Skeletal muscle satellite cell (primary cell): ENCODE data around the gene EHBP1.

Source experiments
- H3K27me3 ChIP-seq: 2 replicates; pipeline ENCODE4 v1.7.0; 2013; ENCODE audit warnings: low read length; ENCODE audit not compliant: control insufficient read depth, insufficient read depth
- H3K36me3 ChIP-seq: 2 replicates; pipeline ENCODE4 v1.7.0; 2013; ENCODE audit warnings: mild to moderate bottlenecking, control low read depth, low read length; ENCODE audit not compliant: insufficient read depth
- H3K4me1 ChIP-seq: 2 replicates; pipeline ENCODE4 v1.7.0; 2013; ENCODE audit warnings: low read length; ENCODE audit not compliant: control insufficient read depth, insufficient read depth
- H3K4me2 ChIP-seq: 2 replicates; pipeline ENCODE4 v1.7.0; 2013; ENCODE audit warnings: mild to moderate bottlenecking, low read length
- H3K4me3 ChIP-seq: 2 replicates; pipeline ENCODE4 v1.7.0; 2013; ENCODE audit warnings: low read length
- H3K9ac ChIP-seq: 2 replicates; pipeline ENCODE4 v1.7.0; 2013; ENCODE audit warnings: mild to moderate bottlenecking, low read depth, low read length, moderate library complexity
- H3K9me3 ChIP-seq: replicated peaks from 2 replicates; pipeline ENCODE4 v1.7.0; 2013; ENCODE audit warnings: mild to moderate bottlenecking, control low read depth, low read length

EHBP1 gene

GRCh38 chr2:62806231-62806630, 100.7 kb downstream of the EHBP1 start:
- H3K36me3 ChIP-seq: peaks cover 5% of the 10 kb centered on the region
- H3K27me3 ChIP-seq: no peaks in the 10 kb centered on the region
- no peak overlapping the region for H3K4me2 ChIP-seq
- H3K9me3 ChIP-seq: no peaks in the 10 kb centered on the region
- no peak overlapping the region for H3K9ac ChIP-seq
- no peak overlapping the region for H3K4me3 ChIP-seq
- H3K4me1 ChIP-seq: peaks cover 9% of the 10 kb centered on the region

- Histone ChIP-seq H3K36me3 (peaks cover 5% of the 10 kb centered on the region), H3K9me3 (no peaks in the 10 kb centered on the region), H3K4me1 (peaks cover 12% of the 10 kb centered on the region), H3K9ac (no peak overlapping the region), H3K27me3 (no peaks in the 10 kb centered on the region), H3K4me3 (no peak overlapping the region), H3K4me2 (no peak overlapping the region)
Observed at GRCh38 chr2:62808554-62808953, 103.0 kb downstream of the EHBP1 start.

GRCh38 chr2:62811086-62811485, 105.6 kb downstream of the EHBP1 start:
- H3K36me3 ChIP-seq: peaks cover 2% of the 10 kb centered on the region
- no peaks in the 10 kb centered on the region for H3K27me3 ChIP-seq
- no peak overlapping the region for H3K9ac ChIP-seq
- peaks cover 22% of the 10 kb centered on the region for H3K4me1 ChIP-seq
- no peak overlapping the region for H3K4me3 ChIP-seq
- H3K9me3 ChIP-seq: no peaks in the 10 kb centered on the region
- H3K4me2 ChIP-seq: no peak overlapping the region

GRCh38 chr2:62811972-62812371, 106.5 kb downstream of the EHBP1 start:
- peaks cover 22% of the 10 kb centered on the region for H3K4me1 ChIP-seq
- no peaks in the 10 kb centered on the region for H3K9me3 ChIP-seq
- H3K36me3 ChIP-seq: no peaks in the 10 kb centered on the region
- no peaks in the 10 kb centered on the region for H3K27me3 ChIP-seq
- no peak overlapping the region for H3K4me2 ChIP-seq
- H3K4me3 ChIP-seq: no peak overlapping the region
- H3K9ac ChIP-seq: no peak overlapping the region

GRCh38 chr2:62812921-62813825, 107.7 kb downstream of the EHBP1 start:
- no peak overlapping the region for H3K4me2 ChIP-seq
- no peaks in the 10 kb centered on the region for H3K9me3 ChIP-seq
- no peak overlapping the region for H3K9ac ChIP-seq
- H3K4me3 ChIP-seq: no peak overlapping the region
- H3K4me1 ChIP-seq: peaks cover 23% of the 10 kb centered on the region
- no peaks in the 10 kb centered on the region for H3K27me3 ChIP-seq
- no peaks in the 10 kb centered on the region for H3K36me3 ChIP-seq

- Histone ChIP-seq H3K4me2 (no peak overlapping the region), H3K27me3 (no peaks in the 10 kb centered on the region), H3K4me3 (no peak overlapping the region), H3K9me3 (no peaks in the 10 kb centered on the region), H3K9ac (no peak overlapping the region), H3K4me1 (peaks cover 25% of the 10 kb centered on the region), H3K36me3 (no peaks in the 10 kb centered on the region)
Observed at GRCh38 chr2:62814123-62814522, 108.6 kb downstream of the EHBP1 start.

- Histone ChIP-seq H3K4me2 (no peak overlapping the region), H3K4me3 (no peak overlapping the region), H3K36me3 (no peaks in the 10 kb centered on the region), H3K4me1 (peaks cover 16% of the 10 kb centered on the region), H3K9ac (no peak overlapping the region), H3K27me3 (no peaks in the 10 kb centered on the region), H3K9me3 (no peaks in the 10 kb centered on the region)
Observed at GRCh38 chr2:62817348-62817747, 111.8 kb downstream of the EHBP1 start.

- H3K36me3 ChIP-seq: no peaks in the 10 kb centered on the region
- no peak overlapping the region for H3K4me3 ChIP-seq
- no peak overlapping the region for H3K4me2 ChIP-seq
- H3K9me3 ChIP-seq: no peaks in the 10 kb centered on the region
- H3K9ac ChIP-seq: no peak overlapping the region
- no peaks in the 10 kb centered on the region for H3K27me3 ChIP-seq
- H3K4me1 ChIP-seq: peaks cover 16% of the 10 kb centered on the region
Observed at GRCh38 chr2:62817995-62818713, 112.6 kb downstream of the EHBP1 start.

GRCh38 chr2:62822549-62822948, 117.0 kb downstream of the EHBP1 start:
- H3K36me3 ChIP-seq: peaks cover 7% of the 10 kb centered on the region
- no peak overlapping the region for H3K9ac ChIP-seq
- H3K4me1 ChIP-seq: peaks cover 12% of the 10 kb centered on the region
- no peak overlapping the region for H3K4me2 ChIP-seq
- H3K4me3 ChIP-seq: no peak overlapping the region
- H3K27me3 ChIP-seq: no peaks in the 10 kb centered on the region
- no peaks in the 10 kb centered on the region for H3K9me3 ChIP-seq

- no peak overlapping the region for H3K9ac ChIP-seq
- H3K27me3 ChIP-seq: no peaks in the 10 kb centered on the region
- peaks cover 9% of the 10 kb centered on the region for H3K4me1 ChIP-seq
- no peak overlapping the region for H3K4me3 ChIP-seq
- H3K36me3 ChIP-seq: peaks cover 7% of the 10 kb centered on the region
- H3K9me3 ChIP-seq: no peaks in the 10 kb centered on the region
- H3K4me2 ChIP-seq: no peak overlapping the region
Observed at GRCh38 chr2:62824388-62824787, 118.9 kb downstream of the EHBP1 start.

- Histone ChIP-seq H3K27me3 (no peaks in the 10 kb centered on the region), H3K4me1 (peaks cover 9% of the 10 kb centered on the region), H3K4me3 (no peak overlapping the region), H3K9ac (no peak overlapping the region), H3K36me3 (peaks cover 7% of the 10 kb centered on the region), H3K4me2 (peak overlapping the region; percentile 43), H3K9me3 (no peaks in the 10 kb centered on the region)
Observed at GRCh38 chr2:62826141-62826540, 120.6 kb downstream of the EHBP1 start.
